ENCODE measurements around the gene CENPP. TPM values are rescaled to one million over a fixed set of nuclear protein-coding genes. Genes with fewer than 3 reads are reported as not detected.

Gene CENPP
- total RNA-seq, 1 donor from 2014 or later, result 27.2 TPM

- intact Hi-C loops (cut with micrococcal nuclease), result loop anchor here (5.0 kb wide), 1 partner anchor 304 kb away; the partner anchor contains the start of genes CENPP and NOL8
Observed at GRCh38 chr9:92631452-92632343, 305.9 kb downstream of the CENPP start.

- intact Hi-C loops (cut with micrococcal nuclease), result loop anchor here (5.0 kb wide), 1 partner anchor 305 kb away; the partner anchor contains the start of genes CENPP and NOL8
Observed at GRCh38 chr9:92632641-92633040, 306.9 kb downstream of the CENPP start.

GRCh38 chr9:92633614-92634278, 308.0 kb downstream of the CENPP start:
- intact Hi-C loops (cut with micrococcal nuclease), result loop anchor here (1.0 to 5.0 kb wide), 3 partner anchors 306 to 493 kb away; partner anchors contain the start of genes CENPP, IARS1 and NOL8

DNA sequence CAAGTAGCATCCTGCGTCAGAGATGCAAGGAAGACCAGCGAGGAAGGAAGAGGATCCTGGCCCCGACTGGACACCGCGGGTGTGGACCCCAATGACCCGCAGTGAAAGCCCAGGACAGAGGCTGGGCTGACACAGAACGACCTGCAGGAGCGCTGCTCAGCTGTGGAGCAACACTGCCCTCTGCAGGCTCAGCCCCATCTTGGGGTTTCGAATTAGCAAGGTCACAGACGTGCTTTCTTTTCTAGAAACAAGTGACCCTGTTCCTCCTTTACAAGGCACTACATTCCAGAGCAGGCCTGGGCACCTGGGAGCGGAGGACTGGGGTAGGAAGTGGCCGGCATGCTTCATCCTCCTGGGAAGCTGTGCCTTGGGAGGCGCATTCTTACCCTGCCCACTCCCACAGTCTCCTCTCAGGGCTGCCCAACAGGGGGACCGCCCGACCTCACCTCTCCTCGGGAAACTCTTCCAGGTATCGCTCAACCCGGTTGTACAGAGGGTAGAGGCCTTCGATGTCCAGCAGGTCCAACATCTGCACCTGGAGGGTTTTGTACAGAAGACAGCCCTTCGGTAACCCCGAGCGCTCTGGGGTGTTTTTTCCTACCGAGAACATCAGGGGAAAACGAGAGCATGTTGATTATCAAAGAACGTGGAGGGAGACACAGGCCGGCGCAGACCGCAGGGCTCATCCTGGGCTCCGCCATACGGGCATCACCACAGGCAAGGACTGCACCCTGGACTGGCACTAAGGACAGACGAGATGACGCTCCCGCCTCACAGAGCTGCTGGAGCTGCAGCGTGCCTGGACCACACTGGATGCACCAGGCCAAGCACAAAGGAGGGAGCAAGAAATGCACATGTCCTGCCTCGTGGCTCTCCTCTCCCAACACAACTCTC, 309.2 kb downstream of the CENPP start:
- intact Hi-C loops (cut with micrococcal nuclease), result loop anchor here (1.0 to 5.0 kb wide), 3 partner anchors 308 to 494 kb away; partner anchors contain the start of genes CENPP, IARS1 and NOL8

DNA sequence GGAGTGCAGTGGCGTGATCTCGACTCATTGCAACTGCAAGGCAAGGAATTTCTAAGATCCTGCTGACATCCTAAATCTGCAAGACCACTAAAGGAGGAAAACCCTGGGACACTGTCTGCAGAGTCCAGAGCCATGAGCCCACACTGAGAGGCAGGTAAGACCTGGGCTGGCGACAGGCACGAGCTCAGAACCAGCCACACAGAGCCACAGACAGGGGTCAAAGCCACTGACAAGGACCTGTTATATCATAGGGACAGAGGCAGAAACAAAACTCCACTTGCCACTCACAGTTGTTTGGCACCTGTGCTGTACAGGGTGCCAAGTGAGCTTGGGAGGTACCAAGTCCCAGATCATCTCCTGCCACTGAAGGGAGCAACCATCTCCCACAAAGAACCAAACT, 310.0 kb downstream of the CENPP start:
- intact Hi-C loops (cut with micrococcal nuclease), result loop anchor here (2.0 kb wide), 1 partner anchor 495 kb away; no protein-coding TSS in a partner anchor

DNA sequence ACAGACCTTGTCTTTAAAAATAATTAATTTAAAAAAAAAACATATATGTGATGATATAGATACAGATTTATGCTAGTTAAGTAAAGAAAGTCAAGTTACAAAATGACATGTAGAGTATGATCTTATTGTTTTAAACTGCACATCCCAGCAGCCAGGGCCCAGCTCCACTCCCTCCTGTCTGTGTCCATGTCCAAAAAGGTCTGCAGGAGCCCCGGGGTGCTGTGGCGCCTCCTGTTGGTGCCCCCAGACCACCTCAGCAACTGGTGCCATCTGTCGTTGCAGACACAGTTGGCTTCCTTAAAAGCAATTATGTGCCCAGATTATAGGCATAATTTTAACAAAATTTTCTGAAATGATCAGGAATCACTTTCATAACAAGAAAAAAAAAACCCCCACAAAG, 310.9 kb downstream of the CENPP start:
- intact Hi-C loops (cut with micrococcal nuclease), result no loop called here

GRCh38 chr9:92637326-92637725, 311.6 kb downstream of the CENPP start:
- intact Hi-C loops (cut with micrococcal nuclease), result no loop called here

DNA sequence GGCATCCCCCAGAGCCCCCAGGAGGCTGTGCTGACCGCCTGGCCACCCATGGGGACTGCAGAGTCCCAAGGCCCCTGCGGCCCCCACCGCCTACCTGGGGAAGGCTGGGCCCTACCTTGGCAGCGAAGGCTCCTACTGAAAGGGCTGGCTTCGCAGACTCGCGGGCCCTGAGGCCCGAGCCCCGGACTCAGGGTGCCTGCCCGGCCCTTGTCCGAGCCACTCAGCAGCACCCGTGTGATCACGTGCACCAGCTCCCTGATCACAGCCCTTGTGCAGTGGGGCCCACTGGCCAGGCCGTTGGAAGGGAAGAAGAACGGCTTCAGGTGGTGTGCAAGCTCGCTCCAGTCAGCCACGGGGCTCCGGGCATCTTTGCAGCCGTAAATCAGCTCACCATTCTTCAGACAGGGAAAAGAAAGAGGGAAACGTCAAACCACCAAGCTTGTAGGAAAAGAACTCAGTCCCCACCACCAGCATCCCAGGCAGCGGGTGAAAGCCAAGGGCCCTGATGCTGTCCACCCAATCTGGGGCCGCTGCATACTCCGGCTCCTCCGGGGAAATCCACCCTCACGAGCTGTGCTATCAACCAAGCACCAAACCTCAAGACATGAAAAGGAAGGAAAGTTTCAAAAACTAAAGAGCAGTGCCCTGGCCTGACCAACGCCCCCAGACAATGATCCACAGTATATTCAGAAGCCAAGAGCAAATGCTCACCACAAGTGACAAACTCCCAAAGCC, 312.3 kb downstream of the CENPP start:
- intact Hi-C loops (cut with micrococcal nuclease), result no loop called here

GRCh38 chr9:92638621-92639101, 312.9 kb downstream of the CENPP start:
- intact Hi-C loops (cut with micrococcal nuclease), result no loop called here

DNA sequence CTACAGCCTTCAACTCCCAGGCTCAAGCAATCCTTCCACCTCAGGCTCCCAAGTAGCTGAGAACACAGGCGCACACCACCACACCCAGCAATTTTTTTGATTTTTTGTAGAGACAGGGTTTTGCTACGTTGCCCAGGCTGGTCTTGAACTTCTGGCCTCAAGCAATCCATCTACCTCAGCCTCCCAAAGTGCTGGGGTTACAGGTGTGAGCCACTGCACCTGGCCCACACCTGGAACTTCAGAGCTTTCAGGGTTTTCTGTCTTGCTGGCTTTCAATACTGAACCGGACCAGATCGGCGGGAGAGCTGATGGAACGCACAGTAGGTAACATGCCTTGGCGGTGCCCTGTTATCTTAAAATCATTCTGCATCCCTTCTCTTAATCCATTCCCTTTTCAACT, 313.4 kb downstream of the CENPP start:
- intact Hi-C loops (cut with micrococcal nuclease), result no loop called here

DNA sequence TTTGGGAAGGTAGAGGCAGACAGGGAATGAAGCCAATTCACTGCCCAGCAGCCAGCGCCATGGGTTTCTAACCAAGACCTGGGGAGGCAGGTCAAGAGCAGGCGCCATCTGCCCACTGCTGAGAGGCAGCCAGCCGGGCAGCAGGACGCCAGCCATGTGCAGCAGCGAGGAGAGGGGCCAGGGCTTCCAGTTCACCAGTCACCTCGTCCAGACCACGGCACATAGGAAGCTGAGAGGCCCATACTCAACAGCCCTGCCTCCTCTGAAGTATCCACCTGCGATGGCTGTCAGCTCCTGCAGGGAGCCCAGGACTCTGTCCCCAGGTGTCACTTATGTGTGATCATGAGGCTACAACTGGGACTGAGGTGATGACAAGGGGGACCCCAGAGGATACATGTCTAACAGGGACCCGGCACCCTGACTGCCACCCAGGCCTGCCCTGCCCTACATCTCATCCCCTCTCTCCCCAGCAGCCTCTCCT, 314.1 kb downstream of the CENPP start:
- intact Hi-C loops (cut with micrococcal nuclease), result no loop called here

DNA sequence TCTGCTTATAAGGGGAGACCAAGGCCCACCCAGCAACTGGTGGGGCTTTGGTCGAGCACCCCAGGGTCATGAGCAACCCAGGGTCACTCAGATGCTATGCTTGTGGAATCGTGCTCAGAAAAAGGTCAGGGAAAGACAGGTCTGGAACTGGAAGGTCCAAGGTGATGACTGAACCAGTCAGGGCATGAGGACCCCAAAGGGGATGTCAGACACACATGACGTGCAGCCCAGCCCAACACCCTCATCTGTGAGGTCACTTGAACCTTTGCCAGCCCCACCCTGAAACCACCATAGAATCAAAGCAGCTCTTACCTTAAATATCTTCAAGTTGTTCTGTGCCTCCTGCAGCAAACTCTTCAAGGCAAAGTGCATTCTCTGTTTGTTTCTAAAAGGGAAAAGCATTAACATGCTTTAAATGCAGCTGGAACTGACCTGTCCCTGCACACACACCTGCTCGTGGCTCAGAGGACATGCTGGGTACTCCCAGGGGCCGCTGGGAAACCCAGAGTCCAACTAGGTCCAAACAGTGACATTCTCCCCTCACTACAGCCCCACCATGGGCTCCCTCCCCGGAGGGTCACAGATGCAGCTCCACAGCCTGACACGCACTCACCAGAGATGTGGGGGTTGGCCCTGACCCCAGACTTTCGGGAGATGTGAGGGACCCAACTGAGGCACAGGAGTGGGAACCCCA, 314.8 kb downstream of the CENPP start:
- intact Hi-C loops (cut with micrococcal nuclease), result no loop called here

- intact Hi-C loops (cut with micrococcal nuclease), result no loop called here
Observed at GRCh38 chr9:92641092-92641809, 315.5 kb downstream of the CENPP start.

- intact Hi-C loops (cut with micrococcal nuclease), result no loop called here
Observed at GRCh38 chr9:92642041-92642451, 316.3 kb downstream of the CENPP start.

DNA sequence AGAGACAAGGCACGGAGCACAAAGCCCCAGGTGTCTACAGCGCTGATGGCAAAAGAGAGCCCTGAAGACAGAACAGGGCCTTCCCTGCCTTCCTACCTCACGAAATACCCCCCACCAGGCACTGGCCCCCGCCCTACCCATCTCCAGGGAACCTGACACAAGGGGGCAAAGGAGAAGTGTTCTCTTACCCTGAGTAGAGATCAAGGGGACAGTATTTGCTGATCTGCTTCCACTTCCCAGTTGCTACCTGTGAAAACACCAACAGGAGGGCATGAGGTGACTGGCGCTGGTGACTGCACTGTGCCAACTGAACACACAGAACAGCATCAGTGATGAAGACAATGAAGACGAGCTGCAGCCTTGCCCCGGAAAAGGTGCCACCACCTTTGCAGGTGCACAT, 316.8 kb downstream of the CENPP start:
- intact Hi-C loops (cut with micrococcal nuclease), result no loop called here

DNA sequence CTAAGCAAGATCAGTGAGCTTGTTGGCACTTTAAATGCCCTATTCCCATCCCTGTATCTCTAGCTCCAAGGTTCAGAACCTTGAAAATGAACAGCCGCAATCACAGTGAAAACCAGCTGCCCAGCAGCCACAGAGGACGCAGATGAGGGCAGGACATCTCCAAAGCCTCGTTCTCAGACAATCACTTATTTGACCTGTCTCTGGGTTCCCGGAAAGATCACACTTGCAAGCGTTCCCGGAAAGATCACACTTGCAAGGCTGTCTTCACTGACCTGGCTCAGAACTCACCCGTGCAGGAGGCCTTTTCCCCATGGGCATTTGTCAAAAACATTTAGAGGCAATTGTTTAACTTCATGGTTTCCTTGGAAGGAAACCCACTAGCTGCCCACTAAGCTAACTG, 318.5 kb downstream of the CENPP start:
- intact Hi-C loops (cut with micrococcal nuclease), result no loop called here

DNA sequence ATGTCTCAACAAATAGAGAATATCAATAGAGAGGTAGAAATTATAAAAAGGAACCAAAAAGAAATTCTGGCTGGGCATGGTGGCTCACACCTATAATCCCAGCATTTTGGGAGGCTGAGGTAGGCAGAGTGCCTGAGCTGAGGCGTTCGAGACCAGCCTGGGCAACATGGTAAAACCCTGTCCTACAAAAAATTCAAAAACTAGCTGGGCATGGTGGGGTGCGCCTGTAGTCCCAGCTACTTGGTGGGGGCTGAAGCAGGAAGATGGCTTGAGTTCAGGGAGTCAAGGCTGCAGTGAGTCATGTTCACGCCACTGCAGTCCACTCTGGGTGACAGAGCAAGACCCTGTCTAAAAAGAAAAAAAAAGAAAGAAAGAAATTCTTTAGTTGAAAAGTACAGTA, 319.3 kb downstream of the CENPP start:
- intact Hi-C loops (cut with micrococcal nuclease), result no loop called here

GRCh38 chr9:92647671-92648473, 322.1 kb downstream of the CENPP start:
- intact Hi-C loops (cut with micrococcal nuclease), result no loop called here
